A549 (cell line): ENCODE results near the gene DOCK7. TPM values are rescaled to one million over a fixed set of nuclear protein-coding genes. Genes with fewer than 3 reads are reported as not detected.

Experiments
- ATAC-seq, 2 experiments: fragments of 200-7000 bp in 1 of 2; fragments of >200 bp in 1 of 2; cut with Nextera tagmentation in 1 of 2; cut with Tn5 transposase in 1 of 2; 3 replicates each; pipeline versions ENCODE4 v1.8.0 to v1.9.1; 2018 to 2020; ENCODE audit warnings: mild to moderate bottlenecking in 1 of 2, moderate library complexity in 1 of 2
- CTCF ChIA-PET: fragments of 300-600 bp; sonication (Branson Sonifier 250); formaldehyde crosslinking; extraction: SDS; loops from one replicate; lab custom pipeline; 2021; ENCODE audit warnings: antibody characterized with exemption, inconsistent platforms; lab: Yijun Ruan, JAX
- POLR2A ChIA-PET: fragments of 350-600 bp; formaldehyde crosslinking; extraction: SDS; loops from one replicate; lab custom pipeline; 2021; ENCODE audit warnings: antibody characterized with exemption, inconsistent platforms; lab: Yijun Ruan, JAX
- DNase-seq, 2 experiments: peaks; one replicate each; pipeline versions ENCODE4 v3.0.0 to v3.0.0-alpha.2; 2011 to 2016; ENCODE audit warnings: low read depth in 1 of 2, low spot score in 1 of 2
- FAIRE-seq: peaks from 2 replicates; lab custom pipeline; 2011; peaks lifted over from hg19 to GRCh38; lab: Jason Lieb, UNC
- H3K27ac ChIP-seq, 2 experiments: fragments of >200 bp; sonication (Bioruptor Twin); formaldehyde crosslinking; 3 replicates each; pipeline ENCODE4 v1.5.1; 2016 to 2017
- H3K4me1 ChIP-seq: fragments of >200 bp; sonication (Bioruptor Twin); formaldehyde crosslinking; 3 replicates; pipeline ENCODE4 v1.6.1; 2016
- H3K4me2 ChIP-seq: fragments of >200 bp; sonication (Bioruptor Twin); formaldehyde crosslinking; 3 replicates; pipeline ENCODE4 v1.6.1; 2016
- H3K4me3 ChIP-seq: fragments of >200 bp; sonication (Bioruptor Twin); formaldehyde crosslinking; 3 replicates; pipeline ENCODE4 v1.5.1; 2016
- H3K9me3 ChIP-seq: fragments of >200 bp; sonication (Bioruptor Twin); formaldehyde crosslinking; 3 replicates; pipeline ENCODE4 v1.6.1; 2016
- BHLHE40 ChIP-seq: IDR thresholded peaks from 2 replicates; pipeline ENCODE4 v1.6.1; 2012; ENCODE audit warnings: low read depth, low read length, inconsistent platforms
- CBX8 ChIP-seq: fragments of 200-600 bp; sonication (generic); IDR thresholded peaks from 2 replicates; pipeline ENCODE4 v1.6.1; 2016
- CEBPB ChIP-seq, 2 experiments: fragments of >200 bp in 1 of 2; sonication (Bioruptor Twin) in 1 of 2; formaldehyde crosslinking in 1 of 2; IDR thresholded peaks; 2 replicates each; pipeline ENCODE4 v1.6.1; 2012 to 2016
- CHD2 ChIP-seq: fragments of 150-350 bp; IDR thresholded peaks from 2 replicates; pipeline ENCODE4 v1.6.1; 2014; ENCODE audit warnings: low read length; ENCODE audit not compliant: partially characterized antibody
- CHD4 ChIP-seq: fragments of 200-600 bp; sonication (generic); IDR thresholded peaks from 2 replicates; pipeline ENCODE4 v1.6.1; 2016; ENCODE audit warnings: antibody characterized with exemption, mild to moderate bottlenecking, borderline replicate concordance
- EHF ChIP-seq: fragments of 250-450 bp; sonication (Bioruptor Pico); IDR thresholded peaks from 2 replicates; pipeline ENCODE4 v1.5.0; 2020; ENCODE audit warnings: mild to moderate bottlenecking
- EHMT2 ChIP-seq: fragments of 200-600 bp; sonication (generic); IDR thresholded peaks from 2 replicates; pipeline ENCODE4 v1.6.1; 2016; ENCODE audit warnings: antibody characterized with exemption, low read depth, mild to moderate bottlenecking, moderate library complexity
- ESRRA ChIP-seq: fragments of 150-350 bp; IDR thresholded peaks from 2 replicates; pipeline ENCODE4 v1.6.1; 2014; ENCODE audit warnings: mild to moderate bottlenecking, low read length, borderline replicate concordance
- FOSB ChIP-seq: fragments of 250-450 bp; sonication (Bioruptor Pico); IDR thresholded peaks from 2 replicates; pipeline ENCODE4 v1.5.0; 2020; ENCODE audit warnings: mild to moderate bottlenecking, moderate library complexity
- FOXS1 ChIP-seq: fragments of 250-450 bp; sonication (Bioruptor Pico); IDR thresholded peaks from 2 replicates; pipeline ENCODE4 v1.5.0; 2020; ENCODE audit warnings: mild to moderate bottlenecking, moderate library complexity
- GATA3 ChIP-seq: IDR thresholded peaks from 2 replicates; pipeline ENCODE4 v1.6.1; 2012; ENCODE audit warnings: borderline replicate concordance
- HEYL ChIP-seq: fragments of 250-450 bp; sonication (Bioruptor Pico); IDR thresholded peaks from 2 replicates; pipeline ENCODE4 v1.8.0; 2021; ENCODE audit warnings: mild to moderate bottlenecking, moderate library complexity
- HOXB5 ChIP-seq: fragments of 250-450 bp; sonication (Bioruptor Pico); IDR thresholded peaks from 2 replicates; pipeline ENCODE4 v1.5.0; 2020; ENCODE audit warnings: mild to moderate bottlenecking, moderate library complexity
- JUNB ChIP-seq: fragments of >200 bp; sonication (Bioruptor Twin); formaldehyde crosslinking; IDR thresholded peaks from 2 replicates; pipeline ENCODE4 v1.6.1; 2016
- NFE2L2 ChIP-seq: fragments of 150-350 bp; conservative IDR thresholded peaks from 2 replicates; pipeline ENCODE4 v1.6.1; 2014; ENCODE audit warnings: low read length
- NPAS2 ChIP-seq: fragments of 250-450 bp; sonication (Bioruptor Pico); IDR thresholded peaks from 2 replicates; pipeline ENCODE4 v1.8.0; 2022; ENCODE audit warnings: mild to moderate bottlenecking, moderate library complexity, borderline replicate concordance
- NR3C1 ChIP-seq: fragments of >200 bp; sonication (Bioruptor Twin); formaldehyde crosslinking; IDR thresholded peaks from 3 replicates; pipeline ENCODE4 v1.6.1; 2017
- POLR2A ChIP-seq: IDR thresholded peaks from 2 replicates; pipeline ENCODE4 v1.6.1; 2012; ENCODE audit warnings: mild to moderate bottlenecking, low read length
- RAD21 ChIP-seq, 2 experiments: fragments of >200 bp in 1 of 2; sonication (Bioruptor Twin) in 1 of 2; formaldehyde crosslinking in 1 of 2; IDR thresholded peaks in 1 of 2; conservative IDR thresholded peaks in 1 of 2; 2 replicates in 1 of 2; 3 replicates in 1 of 2; pipeline ENCODE4 v1.6.1; 2012 to 2018; ENCODE audit warnings: inconsistent platforms in 1 of 2
- RCOR1 ChIP-seq: fragments of 150-350 bp; IDR thresholded peaks from 2 replicates; pipeline ENCODE4 v1.6.1; 2014; ENCODE audit warnings: antibody characterized with exemption, low read length, low read depth
- SREBF2 ChIP-seq: fragments of 450-650 bp; IDR thresholded peaks from 2 replicates; pipeline ENCODE4 v1.6.1; 2014; ENCODE audit warnings: mild to moderate bottlenecking, moderate library complexity
- ZFP36 ChIP-seq: fragments of 450-650 bp; IDR thresholded peaks from 2 replicates; pipeline ENCODE4 v1.6.1; 2014; ENCODE audit warnings: borderline replicate concordance; ENCODE audit not compliant: partially characterized antibody
- WGBS: methylation state at CpG from one replicate; pipeline ENCODE4 v1.1.6; 2017; ENCODE audit errors: missing lambda C conversion rate; 5-methylcytosine and 5-hydroxymethylcytosine counted together
- polyA plus RNA-seq, 4 experiments: library from polyadenylated mRNA; depleted of rRNA in 3 of 4; stranded (reverse); fragments of >200 nt; fragmentation: RNase III in 1 of 4; extraction: RNeasy Plus Mini Kit Qiagen cat#74134 plus additional on column Dnase treatment in 1 of 4; gene quantifications; 2 replicates in 3 of 4; 3 replicates in 1 of 4; pipeline ENCODE4 v1.2.3, GENCODE V29; 2011 to 2017
- TF ChIP-seq, protein P1 (sequence below): IDR thresholded peaks from 2 replicates; pipeline ENCODE4 v1.6.1; 2012
- TF ChIP-seq, protein P2 (sequence below): IDR thresholded peaks from 2 replicates; pipeline ENCODE4 v1.6.1; 2012
- TF ChIP-seq, protein P3 (sequence below): fragments of 150-350 bp; IDR thresholded peaks from 2 replicates; pipeline ENCODE4 v1.6.1; 2014; ENCODE audit warnings: low read depth, mild to moderate bottlenecking, low read length
- TF ChIP-seq, protein P4 (sequence below): fragments of 450-650 bp; IDR thresholded peaks from 2 replicates; pipeline ENCODE4 v1.6.1; 2014; ENCODE audit warnings: antibody characterized with exemption

DOCK7 gene
- polyA plus RNA-seq, 2 of the 4 experiments (the other 2 are of a cell fraction): 25.5 to 33.3 TPM

DNA sequence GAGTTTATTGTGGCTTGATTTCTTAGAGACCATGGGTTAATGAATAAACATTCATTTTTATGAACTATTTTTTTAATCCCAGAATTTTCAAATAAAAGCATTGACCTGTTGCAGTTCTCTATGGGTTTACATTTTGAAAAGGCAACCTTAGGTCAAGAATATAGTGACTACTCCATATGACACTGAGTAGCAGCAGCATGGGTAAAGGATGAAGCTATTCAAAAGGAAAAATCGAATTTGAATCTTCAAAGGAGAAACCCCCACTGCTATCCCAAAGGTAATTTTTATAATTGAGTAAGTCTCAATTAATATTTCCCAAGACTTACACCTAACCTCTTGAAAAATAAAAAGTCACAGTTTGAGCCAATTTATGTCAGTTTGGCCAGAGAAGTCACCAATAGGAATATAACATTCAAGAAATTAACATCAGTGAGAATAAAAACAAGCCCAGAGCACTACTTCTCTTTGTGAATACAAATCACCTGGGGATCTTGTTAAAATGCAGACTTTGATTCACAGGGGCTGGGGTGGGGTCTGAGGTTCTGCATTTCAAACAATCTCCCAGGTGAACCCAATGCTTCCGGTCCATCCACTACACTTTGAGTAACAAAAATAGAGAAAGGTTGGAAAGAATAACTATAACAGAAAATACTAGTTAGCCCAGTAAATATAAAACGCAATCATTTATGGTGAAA, 211.5 kb downstream of the DOCK7 start:
- H3K4me2 ChIP-seq: no peak overlapping the region
- TF ChIP-seq HOXB5 (CRISPR knock-in tag): no peak
- no peak for TF ChIP-seq EHF (CRISPR knock-in tag)
- TF ChIP-seq, protein P1, sequence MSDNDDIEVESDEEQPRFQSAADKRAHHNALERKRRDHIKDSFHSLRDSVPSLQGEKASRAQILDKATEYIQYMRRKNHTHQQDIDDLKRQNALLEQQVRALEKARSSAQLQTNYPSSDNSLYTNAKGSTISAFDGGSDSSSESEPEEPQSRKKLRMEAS: no peak
- no peak for TF ChIP-seq NFE2L2
- TF ChIP-seq ZFP36: no peak
- no peak for TF ChIP-seq FOSB (CRISPR knock-in tag)
- TF ChIP-seq BHLHE40: no peak
- TF ChIP-seq CHD2: no peak
- no peak for TF ChIP-seq SREBF2
- TF ChIP-seq, protein P2, sequence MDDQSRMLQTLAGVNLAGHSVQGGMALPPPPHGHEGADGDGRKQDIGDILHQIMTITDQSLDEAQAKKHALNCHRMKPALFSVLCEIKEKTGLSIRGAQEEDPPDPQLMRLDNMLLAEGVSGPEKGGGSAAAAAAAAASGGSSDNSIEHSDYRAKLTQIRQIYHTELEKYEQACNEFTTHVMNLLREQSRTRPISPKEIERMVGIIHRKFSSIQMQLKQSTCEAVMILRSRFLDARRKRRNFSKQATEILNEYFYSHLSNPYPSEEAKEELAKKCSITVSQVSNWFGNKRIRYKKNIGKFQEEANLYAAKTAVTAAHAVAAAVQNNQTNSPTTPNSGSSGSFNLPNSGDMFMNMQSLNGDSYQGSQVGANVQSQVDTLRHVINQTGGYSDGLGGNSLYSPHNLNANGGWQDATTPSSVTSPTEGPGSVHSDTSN: no peak
- TF ChIP-seq FOXS1 (CRISPR knock-in tag): no peak
- no peak for TF ChIP-seq RCOR1
- TF ChIP-seq, protein P3, sequence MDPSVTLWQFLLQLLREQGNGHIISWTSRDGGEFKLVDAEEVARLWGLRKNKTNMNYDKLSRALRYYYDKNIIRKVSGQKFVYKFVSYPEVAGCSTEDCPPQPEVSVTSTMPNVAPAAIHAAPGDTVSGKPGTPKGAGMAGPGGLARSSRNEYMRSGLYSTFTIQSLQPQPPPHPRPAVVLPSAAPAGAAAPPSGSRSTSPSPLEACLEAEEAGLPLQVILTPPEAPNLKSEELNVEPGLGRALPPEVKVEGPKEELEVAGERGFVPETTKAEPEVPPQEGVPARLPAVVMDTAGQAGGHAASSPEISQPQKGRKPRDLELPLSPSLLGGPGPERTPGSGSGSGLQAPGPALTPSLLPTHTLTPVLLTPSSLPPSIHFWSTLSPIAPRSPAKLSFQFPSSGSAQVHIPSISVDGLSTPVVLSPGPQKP: no peak
- TF ChIP-seq CEBPB (IDR thresholded peaks at IDR 0.05): no peak
- TF ChIP-seq HEYL (CRISPR knock-in tag): no peak
- TF ChIP-seq RAD21 (conservative IDR thresholded peaks at IDR 0.05 in 1 of 2, IDR thresholded peaks at IDR 0.05 in 1 of 2): no peak
- TF ChIP-seq CHD4: no peak
- no peak for TF ChIP-seq JUNB
- no peak for TF ChIP-seq EHMT2
- H3K4me3 ChIP-seq: no peak overlapping the region
- no peak for DNase-seq
- FAIRE-seq: no peak
- WGBS: 85% methylated on average over 3 of the region's 3 CpGs
- no peaks in the 10 kb centered on the region for H3K9me3 ChIP-seq
- no peak overlapping the region for H3K27ac ChIP-seq
- ChIA-PET POLR2A (no interaction called here), CTCF (no interaction called here)
- H3K4me1 ChIP-seq: no peaks in the 10 kb centered on the region
- no peak for ATAC-seq

DNA sequence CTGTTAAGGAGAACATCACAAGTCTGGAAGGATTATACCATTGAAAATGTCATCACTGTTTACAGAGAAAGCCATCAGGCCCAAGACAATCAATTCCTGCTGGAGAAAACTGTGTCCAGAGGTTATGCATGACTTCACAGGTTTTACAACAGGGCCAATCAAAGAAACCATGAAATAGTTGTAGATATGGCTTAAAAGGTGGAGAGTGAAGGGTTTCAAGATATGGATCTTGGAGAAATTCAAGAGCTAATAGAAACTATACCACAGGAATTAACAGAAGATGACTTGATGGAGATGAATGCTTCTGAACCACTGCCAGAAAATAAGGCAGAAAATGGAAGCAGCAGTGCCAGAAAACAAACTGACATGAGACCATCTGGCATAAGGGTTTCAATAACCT, 221.1 kb downstream of the DOCK7 start:
- FAIRE-seq: no peak
- POLR2A ChIA-PET: interaction anchor here (0.6 kb wide), 1 partner anchor 48 kb away, joined by 4 read pairs; no protein-coding TSS in a partner anchor
- no peak for ATAC-seq
- TF ChIP-seq BHLHE40 (no peak), FOXS1 (CRISPR knock-in tag) (no peak), RCOR1 (no peak), CBX8 (no peak), NR3C1 (no peak), JUNB (no peak), ESRRA (no peak), HOXB5 (CRISPR knock-in tag) (no peak), ZFP36 (no peak), GATA3 (no peak), EHMT2 (no peak), POLR2A (no peak), FOSB (CRISPR knock-in tag) (no peak), NPAS2 (CRISPR knock-in tag) (no peak), SREBF2 (no peak), RAD21 (conservative IDR thresholded peaks at IDR 0.05 in 1 of 2, IDR thresholded peaks at IDR 0.05 in 1 of 2) (no peak), CHD4 (no peak)
- TF ChIP-seq, protein P4, sequence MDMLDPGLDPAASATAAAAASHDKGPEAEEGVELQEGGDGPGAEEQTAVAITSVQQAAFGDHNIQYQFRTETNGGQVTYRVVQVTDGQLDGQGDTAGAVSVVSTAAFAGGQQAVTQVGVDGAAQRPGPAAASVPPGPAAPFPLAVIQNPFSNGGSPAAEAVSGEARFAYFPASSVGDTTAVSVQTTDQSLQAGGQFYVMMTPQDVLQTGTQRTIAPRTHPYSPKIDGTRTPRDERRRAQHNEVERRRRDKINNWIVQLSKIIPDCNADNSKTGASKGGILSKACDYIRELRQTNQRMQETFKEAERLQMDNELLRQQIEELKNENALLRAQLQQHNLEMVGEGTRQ: no peak
- TF ChIP-seq, protein P2: no peak
- no peak for DNase-seq
- CTCF ChIA-PET: interaction anchor here (1.3 kb wide), 1 partner anchor 280 kb away, joined by 3 read pairs; no protein-coding TSS in a partner anchor
- Histone ChIP-seq H3K27ac (no peak overlapping the region), H3K4me1 (no peaks in the 10 kb centered on the region), H3K4me2 (no peak overlapping the region), H3K9me3 (no peaks in the 10 kb centered on the region), H3K4me3 (no peak overlapping the region)
